LNCAP (cell line): ENCODE measurements around the gene PRMT9.

Experiments
- TF ChIP-seq, protein P1 (sequence below): fragments of 450-650 bp; IDR thresholded peaks from 2 replicates; pipeline ENCODE4 v1.5.1; 2017; ENCODE audit warnings: mild to moderate bottlenecking

PRMT9 gene

DNA sequence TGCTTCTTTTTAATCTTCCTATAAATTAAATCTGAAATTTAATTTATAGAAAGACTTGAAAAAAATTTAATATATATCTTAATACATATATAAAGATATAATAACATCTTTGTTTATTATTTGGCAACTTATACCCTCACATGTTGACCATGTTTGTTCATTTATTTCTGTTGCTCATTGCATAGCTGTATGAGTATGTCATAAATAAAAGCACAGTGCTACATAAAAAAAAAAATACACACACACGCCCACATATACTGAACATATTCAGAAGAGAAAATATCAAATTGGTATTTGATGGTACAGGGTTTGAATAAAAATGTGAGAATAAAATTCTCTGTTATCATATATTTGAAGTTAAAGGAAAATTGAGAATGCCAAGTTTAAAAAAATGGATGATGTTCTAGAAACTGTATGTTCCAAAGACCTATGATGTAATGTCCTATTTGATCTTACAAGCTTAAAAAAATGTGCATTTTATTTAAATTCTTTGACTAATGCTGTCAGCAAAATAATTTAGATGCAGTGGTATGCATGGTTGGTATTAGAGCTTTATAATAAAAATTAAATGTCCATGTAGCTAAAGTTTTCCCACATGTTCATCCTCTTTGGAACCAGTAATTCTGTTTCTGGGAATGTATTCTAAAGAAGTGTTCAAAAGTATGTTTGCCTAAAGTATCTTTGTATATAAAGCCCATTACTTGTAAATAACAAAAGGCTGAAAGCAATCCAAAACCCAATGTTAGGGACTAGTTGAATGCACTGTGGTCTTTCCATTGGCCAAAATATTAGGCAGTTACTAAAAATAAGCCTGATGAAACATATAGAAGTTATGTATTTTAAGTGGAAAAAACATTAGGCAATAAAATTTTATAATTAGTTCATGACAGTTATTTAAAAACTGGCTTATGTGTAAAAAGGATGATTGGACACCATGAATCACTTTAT, 53.9 kb downstream of the PRMT9 start:
- TF ChIP-seq, protein P1, sequence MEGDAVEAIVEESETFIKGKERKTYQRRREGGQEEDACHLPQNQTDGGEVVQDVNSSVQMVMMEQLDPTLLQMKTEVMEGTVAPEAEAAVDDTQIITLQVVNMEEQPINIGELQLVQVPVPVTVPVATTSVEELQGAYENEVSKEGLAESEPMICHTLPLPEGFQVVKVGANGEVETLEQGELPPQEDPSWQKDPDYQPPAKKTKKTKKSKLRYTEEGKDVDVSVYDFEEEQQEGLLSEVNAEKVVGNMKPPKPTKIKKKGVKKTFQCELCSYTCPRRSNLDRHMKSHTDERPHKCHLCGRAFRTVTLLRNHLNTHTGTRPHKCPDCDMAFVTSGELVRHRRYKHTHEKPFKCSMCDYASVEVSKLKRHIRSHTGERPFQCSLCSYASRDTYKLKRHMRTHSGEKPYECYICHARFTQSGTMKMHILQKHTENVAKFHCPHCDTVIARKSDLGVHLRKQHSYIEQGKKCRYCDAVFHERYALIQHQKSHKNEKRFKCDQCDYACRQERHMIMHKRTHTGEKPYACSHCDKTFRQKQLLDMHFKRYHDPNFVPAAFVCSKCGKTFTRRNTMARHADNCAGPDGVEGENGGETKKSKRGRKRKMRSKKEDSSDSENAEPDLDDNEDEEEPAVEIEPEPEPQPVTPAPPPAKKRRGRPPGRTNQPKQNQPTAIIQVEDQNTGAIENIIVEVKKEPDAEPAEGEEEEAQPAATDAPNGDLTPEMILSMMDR = no peak

DNA sequence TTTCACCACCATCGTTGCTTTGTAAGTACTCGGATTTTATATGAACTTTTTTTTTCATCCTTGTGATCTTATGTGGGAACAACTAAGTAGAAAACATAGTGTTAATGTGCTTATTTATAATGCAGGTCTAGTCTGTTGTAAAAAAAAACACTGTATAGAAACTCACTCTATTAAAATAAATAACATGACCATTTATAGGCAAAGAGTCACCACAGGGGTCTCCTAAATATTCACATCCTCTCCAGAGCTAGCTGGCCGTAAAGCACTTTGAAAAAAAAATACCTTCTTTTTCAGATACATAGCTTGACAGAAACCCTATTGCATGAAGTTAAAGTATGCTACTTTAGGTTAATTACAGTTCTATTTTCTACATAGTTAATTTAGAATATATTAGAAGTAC, 55.5 kb downstream of the PRMT9 start:
- TF ChIP-seq, protein P1 = no peak

GRCh38 chr4:147626903-147627302, 57.1 kb downstream of the PRMT9 start:
- TF ChIP-seq, protein P1 = no peak

GRCh38 chr4:147625733-147626132, 58.2 kb downstream of the PRMT9 start:
- TF ChIP-seq, protein P1 = no peak

DNA sequence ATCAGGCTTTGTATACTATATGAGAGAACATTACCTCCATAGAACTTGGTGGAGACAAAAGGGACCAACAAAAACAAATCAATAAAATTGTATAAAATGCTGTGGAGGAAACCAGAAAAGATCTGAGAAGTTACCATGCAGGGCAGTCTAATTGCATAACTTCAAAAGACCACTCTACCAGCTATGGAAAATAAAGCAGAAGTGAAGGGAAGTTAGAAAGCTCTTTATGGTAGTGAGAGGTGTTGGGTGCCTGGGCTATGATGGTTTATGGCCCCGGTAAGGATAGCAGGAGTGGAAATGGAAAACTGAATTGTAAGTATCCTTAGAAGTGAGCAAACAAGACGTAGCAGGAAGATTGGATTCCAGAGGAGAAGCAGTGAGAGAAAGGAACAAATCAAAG, 63.6 kb downstream of the PRMT9 start:
- TF ChIP-seq, protein P1 = no peak

- TF ChIP-seq, protein P1 = no peak
Observed at GRCh38 chr4:147617841-147618691, 65.9 kb downstream of the PRMT9 start.

- TF ChIP-seq, protein P1 = no peak
Observed at GRCh38 chr4:147617173-147617840, 66.7 kb downstream of the PRMT9 start, which contains the start of gene TMEM184C. TSS of gene TMEM184C (plus strand) at chr4:147617397. CDS start at chr4:147617957, 560 bp downstream.
